Measurements from ENCODE around the gene STIM2. TPM values are rescaled to one million over a fixed set of nuclear protein-coding genes. Genes with fewer than 3 reads are reported as not detected.

The STIM2 gene
- polyA plus RNA-seq, 3 donors: 8.6 to 16.5 (median 8.8) TPM

GRCh38 chr4:26907731-26908599 lies 47.3 kb downstream of the STIM2 start:
- Histone ChIP-seq H3K27ac (ENCODE audit: low read depth in 1 of 2, low read length in 2 of 2) (peak overlapping the region in 1 of 2 donors; percentile 34), H3K4me2 (replicated peaks; ENCODE audit: extremely low read depth, low read length, poor library complexity, severe bottlenecking) (peak overlapping the region; percentile 33), H2AFZ (ENCODE audit: insufficient read depth, low read depth, low read length, poor library complexity, severe bottlenecking) (peak overlapping the region; percentile 14), H3K36me3 (replicated peaks in 1 of 2; ENCODE audit: control insufficient read depth in 1 of 2, insufficient read depth in 2 of 2, low read length in 2 of 2) (no peaks in the 10 kb centered on the region), H3K27me3 (ENCODE audit: control insufficient read depth in 2 of 2, insufficient read depth in 2 of 2, low read length in 2 of 2) (no peaks in the 10 kb centered on the region), H3K4me1 (ENCODE audit: control insufficient read depth in 1 of 2, insufficient read depth in 2 of 2, low read length in 2 of 2) (peaks cover 16 to 27% of the 10 kb centered on the region in 2 donors), H3K79me2 (ENCODE audit: insufficient read depth, low read length) (peaks cover 32% of the 10 kb centered on the region), H3K9ac (ENCODE audit: insufficient read depth, low read length, poor library complexity, severe bottlenecking) (peak overlapping the region; percentile 2), H3K4me3 (replicated peaks in 1 of 3; ENCODE audit: low read depth in 2 of 3, low read length in 3 of 3) (peak overlapping the region in 1 of 3 experiments; percentile 7), H4K20me1 (ENCODE audit: insufficient read depth, low read length) (peaks cover 10% of the 10 kb centered on the region), H3K9me3 (replicated peaks in 1 of 2; ENCODE audit: control insufficient read depth in 1 of 2, insufficient read depth in 1 of 2, low read length in 2 of 2) (no peaks in the 10 kb centered on the region)
- Mint-ChIP-seq H3K27ac (peak overlapping the region in 3 of 7 donors; percentile 20 to 58 (median 25)), H3K4me1 (peaks cover 37% of the 10 kb centered on the region), H3K9me3 (peaks cover 0 to 2% (median 0%) of the 10 kb centered on the region in 7 donors), H3K4me3 (peak overlapping the region; percentile 3 to 46), H3K27me3 (ENCODE audit: low read depth in 3 of 3) (no peaks in the 10 kb centered on the region), H3K36me3 (peaks cover 5% of the 10 kb centered on the region in 2 donors)
- intact Hi-C loops (cut with micrococcal nuclease): no loop called here
- DNase-seq: no peak
- 100% methylated on average over 4 of the region's 7 CpGs for WGBS (ENCODE audit: insufficient coverage)
- TF ChIP-seq CTCF (IDR thresholded peaks at IDR 0.05): no peak

- intact Hi-C loops (cut with micrococcal nuclease): no loop called here
- peaks cover 14 to 21% of the 10 kb centered on the region in 2 donors for H3K4me1 ChIP-seq (ENCODE audit: control insufficient read depth in 1 of 2, insufficient read depth in 2 of 2, low read length in 2 of 2)
- Mint-ChIP-seq H3K27ac (no peak overlapping the region), H3K27me3 (ENCODE audit: low read depth in 3 of 3) (no peaks in the 10 kb centered on the region), H3K36me3 (peaks cover 5% of the 10 kb centered on the region in 2 donors), H3K4me3 (no peak overlapping the region), H3K9me3 (peaks cover 0 to 2% (median 0%) of the 10 kb centered on the region in 7 donors), H3K4me1 (peaks cover 33% of the 10 kb centered on the region)
- H3K36me3 ChIP-seq (replicated peaks in 1 of 2; ENCODE audit: control insufficient read depth in 1 of 2, insufficient read depth in 2 of 2, low read length in 2 of 2): no peaks in the 10 kb centered on the region
- H2AFZ ChIP-seq (ENCODE audit: insufficient read depth, low read depth, low read length, poor library complexity, severe bottlenecking): no peak overlapping the region
- DNase-seq: no peak
- no peak overlapping the region for H3K27ac ChIP-seq (ENCODE audit: low read depth in 1 of 2, low read length in 2 of 2)
- H3K79me2 ChIP-seq (ENCODE audit: insufficient read depth, low read length): peaks cover 32% of the 10 kb centered on the region
- no peak overlapping the region for H3K4me3 ChIP-seq (replicated peaks in 1 of 3; ENCODE audit: low read depth in 2 of 3, low read length in 3 of 3)
- H3K27me3 ChIP-seq (ENCODE audit: control insufficient read depth in 2 of 2, insufficient read depth in 2 of 2, low read length in 2 of 2): no peaks in the 10 kb centered on the region
- no peak for TF ChIP-seq CTCF (IDR thresholded peaks at IDR 0.05)
- no CpG with 5 or more reads among the region's 5 CpGs for WGBS (ENCODE audit: insufficient coverage)
- peaks cover 13% of the 10 kb centered on the region for H4K20me1 ChIP-seq (ENCODE audit: insufficient read depth, low read length)
- H3K9ac ChIP-seq (ENCODE audit: insufficient read depth, low read length, poor library complexity, severe bottlenecking): no peak overlapping the region
- no peaks in the 10 kb centered on the region for H3K9me3 ChIP-seq (replicated peaks in 1 of 2; ENCODE audit: control insufficient read depth in 1 of 2, insufficient read depth in 1 of 2, low read length in 2 of 2)
- H3K4me2 ChIP-seq (replicated peaks; ENCODE audit: extremely low read depth, low read length, poor library complexity, severe bottlenecking): no peak overlapping the region
Observed at GRCh38 chr4:26909369-26909768, 48.7 kb downstream of the STIM2 start.
